Mesothelial cell of epicardium (in vitro differentiated cells): Measurements from ENCODE around the gene DEFB123. TPM values are rescaled to one million over a fixed set of nuclear protein-coding genes. Genes with fewer than 3 reads are reported as not detected.

Experiments
- DNase-seq, 2 experiments: peaks; one replicate each; pipeline ENCODE4 v3.0.0; 2021; ENCODE audit warnings: low spot score in 2 of 2; ENCODE audit not compliant: unreplicated experiment in 2 of 2
- H3K27ac Mint-ChIP-seq: 2 replicates; pipeline ENCODE4 v1.8.0; 2021; ENCODE audit warnings: mixed read lengths
- H3K27me3 Mint-ChIP-seq: 2 replicates; pipeline ENCODE4 v1.8.0; 2021; ENCODE audit warnings: low read depth, mixed read lengths
- H3K36me3 Mint-ChIP-seq: 2 replicates; pipeline ENCODE4 v1.8.0; 2021; ENCODE audit warnings: mixed read lengths
- H3K4me1 Mint-ChIP-seq: 2 replicates; pipeline ENCODE4 v1.8.0; 2021; ENCODE audit warnings: mixed read lengths
- H3K4me3 Mint-ChIP-seq: 2 replicates; pipeline ENCODE4 v1.8.0; 2021; ENCODE audit warnings: mild to moderate bottlenecking, moderate library complexity, mixed read lengths
- H3K9me3 Mint-ChIP-seq: 2 replicates; pipeline ENCODE4 v1.8.0; 2021; ENCODE audit warnings: mixed read lengths
- CTCF ChIP-seq: fragments of 200-600 bp; sonication (generic); IDR thresholded peaks from one replicate; pipeline ENCODE4 v1.5.0; 2021; ENCODE audit warnings: antibody characterized with exemption; ENCODE audit not compliant: unreplicated experiment
- total RNA-seq: library from RNA; stranded (reverse); gene quantifications from 3 replicates; pipeline ENCODE4 v1.2.1, GENCODE V29; 2021

DEFB123 gene
- total RNA-seq, 1 donor from 2014 or later = not detected

GRCh38 chr20:31476294-31476585 is 35.8 kb downstream of the DEFB123 start:
- H3K9me3 Mint-ChIP-seq = peaks cover 46% of the 10 kb centered on the region
- TF ChIP-seq CTCF = no peak
- H3K27me3 Mint-ChIP-seq = no peaks in the 10 kb centered on the region
- peaks cover 3% of the 10 kb centered on the region for H3K36me3 Mint-ChIP-seq
- DNase-seq = no peak
- no peaks in the 10 kb centered on the region for H3K4me1 Mint-ChIP-seq
- H3K27ac Mint-ChIP-seq = no peak overlapping the region
- H3K4me3 Mint-ChIP-seq = no peak overlapping the region

GRCh38 chr20:31476643-31477215 is 36.3 kb downstream of the DEFB123 start:
- no peak overlapping the region for H3K27ac Mint-ChIP-seq
- peaks cover 51% of the 10 kb centered on the region for H3K9me3 Mint-ChIP-seq
- peaks cover 3% of the 10 kb centered on the region for H3K36me3 Mint-ChIP-seq
- DNase-seq = no peak
- no peak overlapping the region for H3K4me3 Mint-ChIP-seq
- H3K27me3 Mint-ChIP-seq = no peaks in the 10 kb centered on the region
- no peaks in the 10 kb centered on the region for H3K4me1 Mint-ChIP-seq
- TF ChIP-seq CTCF = no peak

- no peaks in the 10 kb centered on the region for H3K27me3 Mint-ChIP-seq
- no peak overlapping the region for H3K4me3 Mint-ChIP-seq
- H3K9me3 Mint-ChIP-seq = peaks cover 38% of the 10 kb centered on the region
- H3K36me3 Mint-ChIP-seq = peaks cover 4% of the 10 kb centered on the region
- no peak for DNase-seq
- no peak for TF ChIP-seq CTCF
- H3K4me1 Mint-ChIP-seq = no peaks in the 10 kb centered on the region
- no peak overlapping the region for H3K27ac Mint-ChIP-seq
Measured at GRCh38 chr20:31484001-31484400, 43.6 kb downstream of the DEFB123 start.

- Mint-ChIP-seq H3K36me3 (peaks cover 4% of the 10 kb centered on the region), H3K9me3 (peaks cover 39% of the 10 kb centered on the region)
- no peak for TF ChIP-seq CTCF
Measured at GRCh38 chr20:31485450-31486339, 45.3 kb downstream of the DEFB123 start.

GRCh38 chr20:31488115-31488514 is 47.7 kb downstream of the DEFB123 start:
- H3K4me3 Mint-ChIP-seq = no peak overlapping the region
- TF ChIP-seq CTCF = no peak
- peaks cover 26% of the 10 kb centered on the region for H3K9me3 Mint-ChIP-seq
- H3K27ac Mint-ChIP-seq = no peak overlapping the region
- no peak for DNase-seq
- no peaks in the 10 kb centered on the region for H3K27me3 Mint-ChIP-seq
- no peaks in the 10 kb centered on the region for H3K4me1 Mint-ChIP-seq
- H3K36me3 Mint-ChIP-seq = peaks cover 4% of the 10 kb centered on the region

More at GRCh38 chr20:31485450-31486339, 45.3 kb downstream of the DEFB123 start:
- Mint-ChIP-seq H3K4me3 (no peak overlapping the region), H3K4me1 (no peaks in the 10 kb centered on the region), H3K27ac (no peak overlapping the region), H3K27me3 (no peaks in the 10 kb centered on the region)
- no peak for DNase-seq
